Measurements from ENCODE around the gene AHCYL1. TPM values are rescaled to one million over a fixed set of nuclear protein-coding genes. Genes with fewer than 3 reads are reported as not detected.

Gene AHCYL1
- total and polyA plus RNA-seq, 10 of the 15 experiments (the other 5 are each of a cell fraction or from before 2014, with no cell fraction given), result 24.7 to 73.6 (median 46.8) TPM

GRCh38 chr1:110056285-110056683 lies 71.7 kb downstream of the AHCYL1 start:
- WGBS (ENCODE audit: insufficient coverage, insufficient replicate concordance, low lambda C conversion rate, missing lambda C conversion rate), result 62% methylated on average over 4 of the region's 4 CpGs
- Histone ChIP-seq H4K20me1 (ENCODE audit: control insufficient read depth, insufficient read depth) (no peaks in the 10 kb centered on the region), H3K79me2 (ENCODE audit: control insufficient read depth, insufficient read depth, low read length) (no peaks in the 10 kb centered on the region), H3K4me1 (ENCODE audit: control insufficient read depth, insufficient read depth, low read length) (no peaks in the 10 kb centered on the region), H3K4me2 (ENCODE audit: control insufficient read depth, insufficient read depth) (no peak overlapping the region), H3K9ac (ENCODE audit: control insufficient read depth, insufficient read depth, low read length) (no peak overlapping the region), H2AFZ (ENCODE audit: control insufficient read depth, low read depth, low read length) (no peak overlapping the region), H3K27ac (ENCODE audit: control insufficient read depth, insufficient read depth) (no peak overlapping the region), H3K9me3 (replicated peaks; ENCODE audit: control insufficient read depth, insufficient read depth, low read length) (no peaks in the 10 kb centered on the region), H3K27me3 (replicated peaks in 1 of 2; ENCODE audit: control insufficient read depth in 2 of 2, insufficient read depth in 2 of 2, low read length in 1 of 2) (no peaks in the 10 kb centered on the region), H3K4me3 (no peak overlapping the region), H3K36me3 (ENCODE audit: control insufficient read depth in 2 of 2, insufficient read depth in 2 of 2, low read length in 1 of 2) (peaks cover 15 to 27% of the 10 kb centered on the region in 2 experiments)
- BruUV-seq (replicated peaks), result no TSS peak
- intact Hi-C loops (cut with micrococcal nuclease; ENCODE audit: unreplicated experiment) (no loop called here), in situ Hi-C loops (cut with MboI) (no loop called here)
- no peak for TF ChIP-seq BCL11A (IDR thresholded peaks at IDR 0.05; ENCODE audit: low read depth, low read length)
- no peak for TF ChIP-seq ZNF622 (IDR thresholded peaks at IDR 0.05)
- no peak for TF ChIP-seq ZSCAN29 (IDR thresholded peaks at IDR 0.05)
- TF ChIP-seq CREM (IDR thresholded peaks at IDR 0.05; ENCODE audit: low read depth), result no peak
- no peak for TF ChIP-seq RCOR1 (conservative IDR thresholded peaks at IDR 0.05; ENCODE audit: low read depth, low read length)
- no peak for TF ChIP-seq ESRRA (IDR thresholded peaks at IDR 0.05; ENCODE audit: low read length)
- no peak for TF ChIP-seq SREBF2 (IDR thresholded peaks at IDR 0.05; ENCODE audit: low read length)
- no peak for TF ChIP-seq BHLHE40 (IDR thresholded peaks at IDR 0.05; ENCODE audit: borderline replicate concordance in 1 of 2, low read depth in 2 of 2, low read length in 1 of 2)
- no peak for TF ChIP-seq ZNF24 (IDR thresholded peaks at IDR 0.05)
- no peak for TF ChIP-seq BRCA1 (IDR thresholded peaks at IDR 0.05; ENCODE audit: low read depth, low read length)
- no peak for TF ChIP-seq E2F8 (IDR thresholded peaks at IDR 0.05; ENCODE audit: low read depth, partially characterized antibody)
- no peak for TF ChIP-seq USF1 (IDR thresholded peaks at IDR 0.05; ENCODE audit: borderline replicate concordance, extremely low read length, insufficient read depth, low read depth, low read length)
- TF ChIP-seq MEF2A (IDR thresholded peaks at IDR 0.05; ENCODE audit: insufficient read depth, low read depth, low read length), result no peak
- no peak for TF ChIP-seq ATF3 (IDR thresholded peaks at IDR 0.05; ENCODE audit: borderline replicate concordance, extremely low read depth, low read depth, low read length)
- no peak for TF ChIP-seq RELA (IDR thresholded peaks at IDR 0.05; ENCODE audit: borderline replicate concordance, partially characterized antibody)
- TF ChIP-seq CHD4 (IDR thresholded peaks at IDR 0.05), result no peak
- CTCF ChIA-PET, result interaction anchor here (0.9 to 6.9 kb wide), 5 partner anchors 20 to 416 kb away, joined by 3 to 57 read pairs (median 3); partner anchors contain the start of gene STRIP1
- no peak for DNase-seq (ENCODE audit: low read depth, low spot score)
- POLR2A ChIA-PET, result no interaction called here
- no peak for ATAC-seq
- SMC1A ChIA-PET (ENCODE audit: uncharacterized antibody, unreplicated experiment), result interaction anchor here (1.5 kb wide), 1 partner anchor 49 kb away, joined by 5 read pairs; no protein-coding TSS in a partner anchor
- FAIRE-seq, result no peak
- RAD21 ChIA-PET (ENCODE audit: unreplicated experiment), result no interaction called here

Data from GM12878 (cell line).